HG03135 (cell line): ENCODE measurements around the gene ZNF628.

ENCODE experiments used
- ATAC-seq: cut with Tn5 transposase; IDR thresholded peaks from one replicate; pipeline ENCODE4 v1.9.1; 2021; ENCODE audit warnings: mild to moderate bottlenecking, moderate library complexity; ENCODE audit not compliant: unreplicated experiment

The ZNF628 gene

DNA sequence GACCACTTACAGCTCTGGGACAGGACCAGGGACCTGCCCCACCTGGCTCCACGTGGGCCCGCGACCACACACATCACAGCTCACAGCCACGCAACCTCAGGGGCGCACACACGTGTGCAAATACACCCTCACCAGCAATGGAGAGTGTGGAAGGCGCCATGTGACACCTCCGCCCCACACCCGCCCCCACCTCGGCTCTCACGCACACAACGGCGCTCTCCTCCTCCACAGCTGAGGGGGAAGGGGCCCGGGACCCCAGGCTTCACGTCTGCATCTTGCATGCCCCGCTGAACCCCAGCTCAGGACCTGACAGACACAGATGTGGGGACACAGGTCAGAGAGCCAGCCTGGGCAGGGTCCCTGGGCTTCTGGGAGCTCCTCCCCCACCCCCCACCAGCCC lies 26.9 kb upstream of the ZNF628 start:
- ATAC-seq: no peak

DNA sequence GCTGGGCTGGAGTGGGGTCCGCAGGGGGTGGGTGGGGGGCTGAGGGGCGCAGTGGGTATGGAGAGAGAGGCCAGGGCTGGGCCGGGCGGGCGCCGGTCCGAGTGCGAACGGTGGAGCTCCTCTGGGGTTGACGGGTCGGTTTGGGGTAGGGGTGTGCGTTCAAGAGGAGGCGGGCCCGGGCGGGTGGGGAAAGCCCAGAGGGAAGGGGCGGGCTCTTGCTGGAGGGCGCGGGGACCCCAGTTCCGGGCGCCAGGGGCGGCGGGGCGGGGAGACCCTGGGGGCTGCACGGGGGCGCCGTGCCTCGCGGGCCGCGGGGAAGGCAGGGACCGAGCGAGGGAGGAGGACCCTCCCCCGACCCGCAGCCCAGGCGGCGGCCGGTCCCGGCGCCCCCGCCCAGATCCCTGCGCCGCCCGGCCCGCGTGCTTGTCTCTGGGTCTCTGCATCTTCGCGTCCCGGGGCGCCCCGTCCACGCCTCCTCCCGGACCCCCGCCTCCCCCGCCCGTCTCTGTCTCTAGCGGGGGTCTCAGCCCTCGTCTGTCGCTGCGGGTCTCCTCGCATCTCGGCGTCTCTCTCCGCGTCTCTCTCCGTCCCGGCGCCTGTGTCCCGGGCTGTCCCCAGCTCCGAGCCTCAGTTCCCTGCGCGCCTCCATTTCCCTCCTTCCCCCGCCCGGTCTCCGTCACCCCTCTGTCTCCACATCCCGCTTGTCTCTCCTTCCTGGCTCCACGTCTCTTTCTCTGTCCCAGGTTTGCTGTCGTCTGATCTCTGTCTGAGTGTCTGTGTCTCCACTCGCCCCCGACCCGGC lies 25.1 kb upstream of the ZNF628 start:
- no peak for ATAC-seq

DNA sequence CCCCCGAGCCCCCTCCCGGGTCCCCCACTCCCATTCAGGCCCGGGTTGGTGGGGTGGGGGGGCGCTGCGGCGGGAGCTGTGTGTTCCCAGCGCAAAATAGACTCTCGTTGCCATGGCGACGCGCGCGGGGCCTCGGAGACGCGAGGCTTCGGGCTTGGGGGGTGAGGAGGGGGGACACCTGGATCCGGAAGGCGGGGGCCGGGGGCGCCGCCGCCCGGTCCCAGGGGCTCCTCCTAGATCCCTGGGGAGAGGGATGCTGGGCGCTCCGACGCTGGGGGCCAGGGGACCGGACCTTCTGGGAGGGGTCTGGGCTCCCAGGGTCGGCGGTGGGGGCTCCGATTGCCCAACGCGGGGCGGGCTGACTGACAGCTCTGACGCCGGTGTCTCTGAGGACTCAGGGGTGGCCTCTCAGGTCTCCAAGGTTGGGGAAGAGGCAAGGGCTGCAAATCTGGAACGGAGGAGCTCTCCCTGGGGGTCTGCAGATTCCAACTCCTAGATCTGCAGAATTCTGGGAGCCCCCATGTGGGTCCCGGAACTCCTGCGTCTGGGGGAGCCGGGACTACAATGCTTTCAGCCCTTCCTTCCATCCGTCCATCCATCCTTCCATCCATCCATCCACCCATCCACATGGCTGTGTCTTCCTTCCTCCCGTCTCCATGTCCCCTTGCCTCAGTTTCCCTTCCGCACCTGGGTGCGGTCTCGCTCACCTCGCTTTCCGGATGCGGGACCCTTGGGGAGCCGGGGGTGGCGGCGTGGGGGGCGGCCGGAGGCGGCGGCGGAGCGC lies 24.3 kb upstream of the ZNF628 start:
- ATAC-seq: no peak

DNA sequence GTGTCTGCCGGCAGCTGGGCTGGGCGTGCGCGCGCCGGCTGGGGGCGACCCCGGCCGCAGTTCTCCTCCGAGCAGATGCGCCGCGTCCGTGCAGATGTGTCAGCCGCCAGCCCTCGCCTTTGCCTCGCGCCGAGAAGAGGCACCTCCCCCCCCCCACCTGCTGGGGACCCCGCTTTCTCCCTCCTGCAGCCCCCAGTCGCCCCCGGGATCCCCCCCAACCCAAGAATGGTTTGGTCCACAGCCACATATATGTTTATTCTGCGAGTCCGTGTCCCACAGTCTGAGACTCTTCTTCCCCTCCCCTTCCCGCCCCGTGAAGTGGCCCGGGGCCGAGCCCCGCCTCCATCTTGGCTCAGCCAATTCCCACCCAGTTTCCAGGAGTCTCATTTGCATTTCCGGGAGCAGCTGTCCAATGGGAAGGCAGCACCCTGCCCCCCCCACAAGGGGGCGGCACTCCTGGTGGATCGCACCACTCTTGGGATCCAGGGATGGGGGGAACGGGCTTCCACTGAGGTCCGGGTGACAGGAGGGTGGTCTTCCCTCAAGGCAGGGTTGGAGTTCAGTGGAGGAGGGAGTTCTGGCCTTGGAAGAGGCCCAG lies 23.6 kb upstream of the ZNF628 start:
- ATAC-seq: no peak

GRCh38 chr19:55453511-55454260 lies 22.7 kb upstream of the ZNF628 start:
- ATAC-seq: no peak

DNA sequence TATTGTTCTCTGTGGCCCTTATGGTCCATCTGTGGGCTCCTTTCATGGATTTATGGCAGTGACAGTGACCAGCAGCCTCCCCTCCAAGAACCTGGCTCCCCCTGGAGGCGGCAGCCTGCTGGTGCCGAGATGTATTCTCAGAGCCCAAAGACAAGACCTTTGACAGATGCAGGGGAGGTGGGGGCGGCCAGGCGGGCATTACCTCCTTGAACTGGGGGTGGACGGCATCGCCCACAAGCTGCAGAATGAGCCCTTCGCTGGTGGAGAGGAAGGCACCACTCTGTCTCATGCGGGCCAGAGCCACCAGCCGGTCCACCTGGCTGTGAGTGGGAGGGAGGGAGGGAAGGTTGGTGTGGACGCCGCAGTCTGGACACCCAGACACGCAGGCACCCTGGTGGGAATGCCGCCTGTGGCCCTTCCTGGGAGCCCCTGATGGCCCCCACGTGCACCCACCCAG lies 21.6 kb upstream of the ZNF628 start:
- ATAC-seq: no peak

- ATAC-seq: no peak
These were observed 20.7 kb upstream of the ZNF628 start for GRCh38 chr19:55455576-55456235.

DNA sequence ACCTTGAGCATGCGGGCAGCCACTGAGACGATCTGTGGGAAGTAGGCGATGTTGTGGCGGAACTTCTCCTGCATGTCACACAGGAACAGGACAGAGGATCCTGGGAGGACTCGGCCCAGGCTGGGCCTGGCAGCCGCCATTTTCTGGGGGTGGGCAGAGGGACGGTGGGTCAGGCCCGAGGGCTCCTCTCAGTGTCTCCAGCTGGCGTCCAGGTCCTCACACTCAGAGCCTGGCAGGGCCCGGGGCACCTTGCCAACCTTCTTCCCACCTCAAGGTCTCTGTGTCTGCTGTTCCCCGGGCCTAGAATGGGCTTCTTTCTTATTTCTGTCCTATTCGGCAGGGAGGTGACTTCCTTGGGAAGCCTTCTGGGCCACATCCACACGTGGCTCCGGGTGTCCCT lies 20.1 kb upstream of the ZNF628 start:
- no peak for ATAC-seq

DNA sequence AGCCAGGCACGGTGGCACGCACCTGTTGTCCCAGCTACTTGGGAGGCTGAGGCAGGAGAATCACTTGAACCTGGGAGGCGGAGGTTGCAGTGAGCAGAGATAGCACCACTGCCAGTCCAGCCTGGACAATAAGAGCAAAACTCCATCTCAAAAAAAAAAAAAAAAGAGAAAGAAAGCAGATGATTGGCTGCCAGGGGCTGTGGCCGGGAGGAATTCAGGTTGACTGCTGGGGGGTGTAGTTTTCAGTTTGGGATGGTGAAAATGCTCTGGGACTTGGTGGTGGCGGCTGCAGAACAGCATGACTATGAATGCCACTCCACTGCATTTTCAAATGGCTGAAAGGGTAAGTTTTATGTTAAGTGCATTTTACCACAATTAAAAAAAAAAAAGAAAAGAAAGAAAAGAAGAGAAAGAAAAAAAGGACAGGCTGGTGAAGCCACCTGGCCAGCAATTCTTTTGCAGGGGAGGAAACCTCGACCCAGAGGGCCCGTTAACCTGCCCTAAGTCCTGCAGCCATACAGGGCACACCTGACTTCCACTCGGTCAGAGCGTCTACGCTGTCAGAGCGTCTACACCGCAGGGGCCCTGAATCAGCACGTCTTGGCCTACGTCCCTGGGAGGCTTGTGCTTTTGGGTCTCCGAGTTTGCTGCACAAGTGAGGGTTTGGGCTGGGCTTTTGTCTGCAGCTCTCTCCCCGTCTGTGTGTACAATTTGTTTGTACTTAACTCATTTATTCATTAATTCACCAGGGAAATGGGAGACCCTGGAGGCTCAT lies 18.5 kb upstream of the ZNF628 start:
- no peak for ATAC-seq

DNA sequence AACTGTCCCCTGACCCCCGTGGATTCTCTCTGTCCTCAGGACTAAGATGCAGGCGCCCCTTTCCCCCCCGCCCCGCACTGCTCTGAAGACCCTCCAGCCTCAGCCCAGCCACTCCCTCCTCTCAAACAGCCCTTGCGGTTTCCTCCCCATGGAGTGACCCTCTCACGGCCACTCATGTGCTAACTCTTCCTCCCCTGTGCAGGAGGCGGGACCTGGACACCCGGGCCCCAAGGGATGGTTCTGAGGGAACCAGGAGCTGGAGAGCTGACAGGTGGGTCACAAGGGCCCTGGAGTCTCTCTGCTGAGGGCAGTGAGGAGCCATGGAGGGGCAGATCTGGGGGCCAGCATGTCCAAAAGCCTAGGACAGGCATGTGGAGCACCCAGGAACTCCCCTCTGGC lies 16.9 kb upstream of the ZNF628 start:
- no peak for ATAC-seq

DNA sequence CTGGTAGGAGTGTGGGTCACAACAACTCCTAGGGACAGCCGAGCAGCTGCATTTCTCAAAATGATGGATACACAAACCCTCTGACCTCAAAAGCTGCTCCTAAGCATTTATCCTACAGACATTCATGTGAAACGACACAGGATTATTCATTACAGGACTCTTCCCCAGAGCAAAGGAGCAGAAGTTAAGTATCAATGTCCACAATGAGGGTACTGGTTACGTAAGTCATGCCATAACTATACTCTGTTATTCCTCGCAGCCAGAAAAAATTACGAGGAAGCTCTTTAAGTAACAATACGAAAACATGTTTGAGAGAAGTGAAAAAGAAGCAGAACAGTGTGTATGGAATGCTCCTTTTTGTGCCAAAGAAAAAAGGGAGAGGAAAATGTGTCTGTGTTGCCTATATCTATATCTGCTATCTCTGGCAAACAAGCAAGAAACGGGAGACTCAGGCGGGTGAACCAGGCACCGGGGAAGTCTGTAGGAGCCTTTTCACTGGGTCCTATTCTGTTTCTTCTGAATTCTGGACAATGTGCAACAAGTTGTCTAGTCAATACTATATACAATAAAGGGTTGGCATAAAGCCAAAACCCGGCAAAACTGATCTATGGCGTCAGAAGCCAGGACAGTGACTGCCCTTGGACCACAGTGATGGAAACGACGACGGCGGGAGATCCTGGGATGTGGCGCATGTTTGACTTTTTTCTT lies 16.3 kb upstream of the ZNF628 start:
- no peak for ATAC-seq

- no peak for ATAC-seq
These were observed 15.7 kb upstream of the ZNF628 start for GRCh38 chr19:55460670-55461258.

GRCh38 chr19:55461259-55461973 lies 15.0 kb upstream of the ZNF628 start, which contains the start of gene ISOC2:
Gene ISOC2 (minus strand): TSS chr19:55461642. CDS start chr19:55456486, 5,156 bp downstream.
- peak; percentile 88 for ATAC-seq

DNA sequence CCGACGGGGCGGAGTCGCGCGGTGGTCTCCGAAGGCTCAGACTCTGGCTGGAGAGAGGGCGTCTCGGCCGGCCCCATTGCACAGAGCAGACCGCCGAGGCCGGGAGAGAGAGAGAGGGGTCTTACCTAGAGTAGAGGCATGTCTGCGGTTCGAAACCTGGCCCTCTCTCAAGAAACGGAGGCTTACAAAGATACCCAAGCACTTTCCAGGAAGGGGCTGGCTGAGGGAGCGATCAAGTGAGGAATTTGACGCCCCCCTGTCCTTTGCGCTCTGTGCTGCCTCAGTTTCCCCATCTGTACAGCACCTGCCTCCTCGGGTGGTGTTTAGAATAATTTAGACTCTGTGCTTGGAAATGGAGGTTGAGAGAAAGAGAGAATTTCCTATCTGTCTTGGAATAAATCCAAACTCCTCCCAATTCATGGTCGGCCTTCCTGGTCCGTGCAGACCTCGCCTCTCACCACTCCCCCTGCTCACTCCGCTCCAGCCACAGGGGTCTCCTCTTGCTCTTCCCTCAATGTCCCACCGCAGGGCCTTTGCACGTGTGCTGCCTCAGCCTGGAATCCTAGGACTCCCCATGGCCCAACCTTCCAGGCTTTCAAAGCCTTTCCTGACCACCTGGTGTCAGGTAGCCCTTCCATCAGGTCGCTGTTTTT lies 14.3 kb upstream of the ZNF628 start:
- no peak for ATAC-seq

GRCh38 chr19:55462722-55463121 lies 13.7 kb upstream of the ZNF628 start:
- ATAC-seq: no peak

DNA sequence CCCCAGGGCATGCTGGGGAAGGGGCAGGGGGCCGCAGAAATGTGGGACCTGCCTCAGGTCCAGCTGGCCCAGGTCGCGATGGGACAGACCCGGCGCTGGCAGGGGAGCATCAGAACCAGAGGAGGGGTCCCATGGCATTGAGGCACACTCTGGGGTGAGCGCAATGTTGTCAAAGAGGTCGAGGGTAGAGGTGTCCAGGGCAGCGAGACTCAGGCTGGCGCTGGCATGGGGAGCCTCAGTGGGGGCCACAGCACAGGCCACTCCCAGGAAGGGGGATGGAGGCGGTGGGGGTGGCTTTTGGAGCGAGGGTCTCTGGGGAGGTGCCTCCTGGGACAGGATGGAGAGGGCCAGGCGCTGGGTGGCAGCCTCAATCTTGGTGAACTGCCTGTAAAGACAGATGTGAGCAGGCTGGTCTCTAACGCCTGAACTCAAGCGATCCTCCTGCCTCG lies 12.8 kb upstream of the ZNF628 start:
- no peak for ATAC-seq

DNA sequence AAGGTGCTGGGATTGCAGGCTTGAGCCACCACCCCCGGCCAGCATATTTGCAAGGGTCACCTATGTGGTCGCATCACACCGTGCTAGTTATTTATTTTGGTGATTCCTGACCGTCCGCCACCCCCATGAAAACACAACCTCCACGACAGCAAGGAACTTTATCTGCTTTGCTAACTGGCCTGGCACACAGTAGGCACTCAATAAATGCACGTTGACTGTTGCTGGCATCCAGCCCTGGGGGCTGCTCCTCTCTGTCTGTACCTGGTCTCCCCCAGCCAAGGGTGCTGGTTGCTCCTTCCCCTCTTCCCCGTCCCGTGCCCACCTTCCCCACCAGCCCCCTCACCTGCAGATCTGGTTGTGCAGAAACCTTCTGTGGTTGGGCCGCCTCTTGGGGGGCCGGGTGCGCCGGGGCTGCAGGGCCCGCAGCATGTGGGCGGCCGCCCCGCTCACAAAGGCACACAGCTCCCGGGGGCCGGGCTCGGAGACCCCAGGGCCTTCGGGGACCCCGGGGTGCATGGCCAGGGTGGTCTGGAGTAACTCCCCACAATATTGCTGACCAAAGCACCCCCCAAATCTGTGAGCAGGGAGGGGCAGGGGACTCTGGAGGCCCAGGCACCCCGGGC lies 12.3 kb upstream of the ZNF628 start:
- ATAC-seq: no peak
